Measurements from ENCODE around the gene ADGRL4. TPM values are rescaled to one million over a fixed set of nuclear protein-coding genes. Genes with fewer than 3 reads are reported as not detected.
"Not testable (repeated sequence)": the region's sequence is repeated elsewhere in the genome, so short reads cannot be mapped to it uniquely, and the experiment has no call there.

The ADGRL4 gene
- total RNA-seq, 2 donors from 2014 or later = 1.4 to 5.2 TPM

GRCh38 chr1:78880223-78880622 lies 126.3 kb downstream of the ADGRL4 start:
- no peak for TF ChIP-seq CTCF (IDR thresholded peaks at IDR 0.05)
- Histone ChIP-seq H3K4me1 (no peaks in the 10 kb centered on the region), H3K4me3 (no peak overlapping the region), H3K9ac (ENCODE audit: low read depth in 2 of 2, low read length in 2 of 2) (no peak overlapping the region), H3K27me3 (no peaks in the 10 kb centered on the region), H3K9me3 (no peaks in the 10 kb centered on the region), H3K27ac (no peak overlapping the region), H3K36me3 (no peaks in the 10 kb centered on the region)
- intact Hi-C loops (cut with DNase I) = no loop called here
- DNase-seq = no peak

GRCh38 chr1:78875986-78876385 lies 130.5 kb downstream of the ADGRL4 start:
- DNase-seq; H3K27me3 ChIP-seq; H3K4me1 ChIP-seq; H3K9me3 ChIP-seq; H3K36me3 ChIP-seq; H3K27ac ChIP-seq; H3K4me3 ChIP-seq; intact Hi-C loops (cut with DNase I); H3K9ac ChIP-seq (ENCODE audit: low read depth in 2 of 2, low read length in 2 of 2): not testable (repeated sequence)

- H3K27ac ChIP-seq; H3K4me3 ChIP-seq; DNase-seq; H3K27me3 ChIP-seq; H3K9ac ChIP-seq (ENCODE audit: low read depth in 2 of 2, low read length in 2 of 2); intact Hi-C loops (cut with DNase I); H3K4me1 ChIP-seq; H3K9me3 ChIP-seq; H3K36me3 ChIP-seq: not testable (repeated sequence)
Observed at GRCh38 chr1:78872801-78873200, 133.7 kb downstream of the ADGRL4 start.

GRCh38 chr1:78871249-78871648 lies 135.3 kb downstream of the ADGRL4 start:
- Histone ChIP-seq H3K27ac (no peak overlapping the region), H3K4me3 (no peak overlapping the region), H3K9ac (ENCODE audit: low read depth in 2 of 2, low read length in 2 of 2) (no peak overlapping the region), H3K9me3 (no peaks in the 10 kb centered on the region), H3K36me3 (no peaks in the 10 kb centered on the region), H3K4me1 (no peaks in the 10 kb centered on the region), H3K27me3 (no peaks in the 10 kb centered on the region)
- TF ChIP-seq CTCF (IDR thresholded peaks at IDR 0.05) = no peak
- DNase-seq = no peak
- intact Hi-C loops (cut with DNase I) = no loop called here

GRCh38 chr1:78869136-78869535 lies 137.4 kb downstream of the ADGRL4 start:
- Histone ChIP-seq H3K27me3 (no peaks in the 10 kb centered on the region), H3K4me1 (no peaks in the 10 kb centered on the region), H3K4me3 (no peak overlapping the region), H3K27ac (no peak overlapping the region), H3K9ac (ENCODE audit: low read depth in 2 of 2, low read length in 2 of 2) (no peak overlapping the region), H3K9me3 (no peaks in the 10 kb centered on the region), H3K36me3 (no peaks in the 10 kb centered on the region)
- TF ChIP-seq CTCF (IDR thresholded peaks at IDR 0.05) = no peak
- intact Hi-C loops (cut with DNase I) = no loop called here
- DNase-seq = no peak

- H3K27ac ChIP-seq = no peak overlapping the region
- intact Hi-C loops (cut with DNase I) = no loop called here
- no peak for DNase-seq
- no peaks in the 10 kb centered on the region for H3K27me3 ChIP-seq
- H3K9me3 ChIP-seq = no peaks in the 10 kb centered on the region
- TF ChIP-seq CTCF (IDR thresholded peaks at IDR 0.05) = no peak
- H3K9ac ChIP-seq (ENCODE audit: low read depth in 2 of 2, low read length in 2 of 2) = no peak overlapping the region
- no peak overlapping the region for H3K4me3 ChIP-seq
- no peaks in the 10 kb centered on the region for H3K36me3 ChIP-seq
- H3K4me1 ChIP-seq = no peaks in the 10 kb centered on the region
Observed at GRCh38 chr1:78864175-78864574, 142.4 kb downstream of the ADGRL4 start.

GRCh38 chr1:78856096-78856495 lies 150.4 kb downstream of the ADGRL4 start:
- H3K27ac ChIP-seq = no peak overlapping the region
- H3K9me3 ChIP-seq = no peaks in the 10 kb centered on the region

More at GRCh38 chr1:78856096-78856495, 150.4 kb downstream of the ADGRL4 start:
- DNase-seq = no peak
- intact Hi-C loops (cut with DNase I) = no loop called here
- Histone ChIP-seq H3K4me1 (no peaks in the 10 kb centered on the region), H3K36me3 (no peaks in the 10 kb centered on the region), H3K4me3 (no peak overlapping the region), H3K27me3 (no peaks in the 10 kb centered on the region), H3K9ac (ENCODE audit: low read depth in 2 of 2, low read length in 2 of 2) (no peak overlapping the region)
- TF ChIP-seq CTCF (IDR thresholded peaks at IDR 0.05) = no peak
